Stimulated activated CD4-positive, alpha-beta T cell treated with anti-CD3 and anti-CD28 coated beads, Interleukin-2, amount 100 ng/mL, for 48 hours (primary cell): ENCODE data around the gene CAV1.
A peak's percentile ranks its signal among the peaks of the same experiment; 100 is the strongest.
"Not testable (repeated sequence)": the region's sequence is repeated elsewhere in the genome, so short reads cannot be mapped to it uniquely, and the experiment has no call there.

Source experiments
- DNase-seq, 2 donors: peaks; one replicate each; pipeline ENCODE4 v3.0.0-alpha.2; 2020

The CAV1 gene, protein sequence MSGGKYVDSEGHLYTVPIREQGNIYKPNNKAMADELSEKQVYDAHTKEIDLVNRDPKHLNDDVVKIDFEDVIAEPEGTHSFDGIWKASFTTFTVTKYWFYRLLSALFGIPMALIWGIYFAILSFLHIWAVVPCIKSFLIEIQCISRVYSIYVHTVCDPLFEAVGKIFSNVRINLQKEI

DNA sequence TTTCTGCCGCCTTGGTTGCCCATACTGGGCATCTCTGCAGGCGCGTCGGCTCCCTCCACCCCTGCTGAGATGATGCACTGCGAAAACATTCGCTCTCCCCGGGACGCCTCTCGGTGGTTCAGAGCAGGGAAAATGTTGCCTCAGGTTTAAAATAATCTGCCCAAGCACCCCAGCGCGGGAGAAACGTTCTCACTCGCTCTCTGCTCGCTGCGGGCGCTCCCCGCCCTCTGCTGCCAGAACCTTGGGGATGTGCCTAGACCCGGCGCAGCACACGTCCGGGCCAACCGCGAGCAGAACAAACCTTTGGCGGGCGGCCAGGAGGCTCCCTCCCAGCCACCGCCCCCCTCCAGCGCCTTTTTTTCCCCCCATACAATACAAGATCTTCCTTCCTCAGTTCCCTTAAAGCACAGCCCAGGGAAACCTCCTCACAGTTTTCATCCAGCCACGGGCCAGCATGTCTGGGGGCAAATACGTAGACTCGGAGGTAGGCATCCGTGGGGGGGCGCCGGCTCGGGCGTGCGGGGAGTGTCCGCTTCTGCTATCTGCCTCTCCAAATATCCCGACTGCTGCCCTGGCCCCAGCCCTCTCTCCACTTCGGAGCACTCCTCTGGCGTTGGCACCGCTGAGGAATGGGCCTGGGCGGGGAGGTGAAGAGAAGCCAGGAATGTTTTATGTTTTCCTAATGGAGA lies at the start of gene CAV1:
Gene CAV1 (plus strand): TSS at position 428 of the 689 bp plus-strand sequence. CDS start 27 bp downstream, at position 455.
- peak in 1 of 2 donors; percentile 18 for DNase-seq

DNA sequence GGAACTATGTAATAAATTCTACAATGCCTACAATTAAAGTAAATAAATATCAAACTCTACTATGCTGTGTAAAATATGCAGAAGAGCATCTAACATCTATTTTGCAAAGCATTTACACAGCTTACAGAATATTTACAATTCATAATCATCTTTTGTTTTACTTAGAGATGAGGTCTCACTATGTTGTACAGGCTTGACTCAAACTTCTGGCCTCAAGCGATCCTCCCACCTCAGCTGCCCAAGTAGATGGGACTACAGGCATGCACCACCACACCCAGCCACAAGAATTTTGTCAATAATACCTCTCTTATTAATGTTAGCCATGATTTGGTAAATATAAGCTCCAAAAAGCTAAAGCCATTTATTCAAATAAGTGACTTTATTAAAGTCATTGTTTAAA lies 47.2 kb upstream of the CAV1 start:
- DNase-seq: no peak

DNA sequence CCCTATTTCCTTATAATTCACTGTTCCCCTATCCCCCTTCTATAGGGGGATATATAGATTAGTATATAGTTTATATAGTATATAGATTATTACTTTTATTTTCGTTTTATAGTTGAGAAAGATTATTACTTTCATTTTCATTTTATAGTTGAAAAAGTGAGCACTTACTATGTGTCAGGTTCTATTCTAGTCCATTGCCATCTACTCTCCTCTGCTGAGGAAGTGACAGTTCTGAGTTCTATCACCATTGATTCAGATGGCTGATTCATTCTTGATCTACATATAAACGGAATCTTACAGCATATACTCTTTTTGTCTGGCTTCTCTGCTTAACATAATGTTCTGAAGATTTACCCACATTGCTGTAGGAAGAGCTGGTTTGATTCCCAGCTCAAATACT lies 46.0 kb upstream of the CAV1 start:
- DNase-seq: no peak

DNA sequence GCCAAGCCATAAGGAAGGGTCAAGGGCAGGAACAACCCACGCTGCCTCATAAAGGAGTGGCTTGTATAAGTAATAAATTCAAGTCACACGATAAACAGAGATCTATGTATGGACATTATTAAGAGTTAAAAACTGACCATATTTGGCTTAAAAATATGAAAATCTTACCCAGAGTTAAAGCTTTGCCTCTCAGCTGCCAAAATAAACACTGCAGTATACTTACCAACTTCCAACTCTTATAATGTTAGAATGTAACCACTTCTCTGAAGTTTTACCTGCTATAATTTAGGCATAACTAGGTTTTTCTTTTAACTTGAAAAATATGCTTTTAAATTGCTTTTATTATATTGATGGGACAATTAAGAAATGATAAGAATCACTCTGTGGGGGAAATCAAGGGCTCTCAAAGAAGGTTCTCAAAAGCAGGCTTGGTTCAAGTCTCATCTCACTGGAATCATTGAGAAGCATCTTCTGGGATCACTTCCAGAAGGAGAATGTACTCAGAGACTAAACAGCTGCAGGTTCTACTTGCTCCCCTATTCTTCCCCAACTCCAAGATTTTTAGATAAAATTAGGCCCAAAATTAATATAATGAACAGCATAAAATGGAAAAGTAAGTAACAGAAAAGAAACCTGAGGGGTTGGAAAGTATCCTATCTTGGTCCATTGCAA lies 41.4 kb upstream of the CAV1 start:
- no peak for DNase-seq

DNA sequence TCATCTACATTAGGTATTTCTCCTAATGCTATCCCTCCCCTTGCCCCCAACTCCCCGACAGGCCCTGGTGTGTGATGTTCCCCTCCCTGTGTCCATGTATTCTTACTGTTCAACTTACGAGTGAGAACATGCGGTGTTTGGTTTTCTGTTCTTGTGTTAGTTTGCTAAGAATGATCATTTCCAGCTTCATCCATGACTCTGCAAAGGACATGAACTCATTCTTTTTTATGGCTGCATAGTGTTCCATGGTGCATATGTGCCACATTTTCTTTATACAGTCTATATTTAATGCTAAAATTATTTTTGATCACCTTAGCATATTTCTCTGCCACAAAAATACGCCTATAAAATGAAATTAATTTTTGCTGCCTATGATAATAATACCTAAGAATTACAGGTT lies 40.4 kb upstream of the CAV1 start:
- DNase-seq: not testable (repeated sequence)

DNA sequence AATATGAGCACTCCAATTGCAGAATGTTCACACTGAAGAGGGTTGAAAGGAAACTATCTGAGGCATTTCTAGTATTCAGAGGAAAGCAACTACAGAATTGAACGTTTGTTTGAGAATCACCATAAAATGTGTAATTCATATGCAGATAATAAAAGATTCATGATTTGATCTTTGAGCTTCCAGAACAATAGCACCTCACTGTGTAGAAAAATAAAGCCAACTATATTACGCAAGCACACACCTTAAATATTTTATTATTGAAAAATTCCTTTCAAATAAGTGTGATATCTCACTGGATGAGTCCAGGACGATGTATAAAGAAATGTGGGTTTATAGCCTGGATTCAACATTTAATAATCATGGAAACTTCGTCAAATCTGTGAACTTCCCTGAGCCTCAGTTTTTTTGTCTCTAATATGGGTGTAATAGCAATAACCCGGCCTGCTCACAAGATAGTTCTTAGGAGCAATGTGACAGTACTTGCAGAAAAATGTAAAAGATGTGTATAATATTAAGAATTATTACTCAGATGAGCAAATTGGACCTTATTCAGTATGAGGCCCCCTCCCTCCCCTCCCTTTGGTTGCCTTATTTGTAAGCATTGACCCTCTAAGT lies 36.8 kb upstream of the CAV1 start:
- no peak for DNase-seq

DNA sequence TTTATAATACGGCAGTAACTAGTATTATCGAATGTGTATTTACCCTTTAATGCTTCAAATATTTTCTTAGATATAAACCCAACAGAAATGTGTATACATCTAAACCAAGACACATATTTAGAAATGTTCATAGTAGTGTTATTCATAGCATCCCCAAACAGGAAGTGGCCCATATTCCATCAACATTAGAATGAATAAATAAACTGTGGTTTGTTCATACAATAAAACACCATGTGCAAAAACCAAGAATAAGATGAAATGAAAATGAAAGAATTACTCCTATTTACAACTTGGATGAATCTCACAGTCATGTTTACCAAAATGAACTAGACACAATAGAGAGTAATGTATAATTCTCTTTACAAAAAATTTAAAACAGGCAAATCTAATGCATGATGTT lies 34.5 kb upstream of the CAV1 start:
- no peak for DNase-seq

DNA sequence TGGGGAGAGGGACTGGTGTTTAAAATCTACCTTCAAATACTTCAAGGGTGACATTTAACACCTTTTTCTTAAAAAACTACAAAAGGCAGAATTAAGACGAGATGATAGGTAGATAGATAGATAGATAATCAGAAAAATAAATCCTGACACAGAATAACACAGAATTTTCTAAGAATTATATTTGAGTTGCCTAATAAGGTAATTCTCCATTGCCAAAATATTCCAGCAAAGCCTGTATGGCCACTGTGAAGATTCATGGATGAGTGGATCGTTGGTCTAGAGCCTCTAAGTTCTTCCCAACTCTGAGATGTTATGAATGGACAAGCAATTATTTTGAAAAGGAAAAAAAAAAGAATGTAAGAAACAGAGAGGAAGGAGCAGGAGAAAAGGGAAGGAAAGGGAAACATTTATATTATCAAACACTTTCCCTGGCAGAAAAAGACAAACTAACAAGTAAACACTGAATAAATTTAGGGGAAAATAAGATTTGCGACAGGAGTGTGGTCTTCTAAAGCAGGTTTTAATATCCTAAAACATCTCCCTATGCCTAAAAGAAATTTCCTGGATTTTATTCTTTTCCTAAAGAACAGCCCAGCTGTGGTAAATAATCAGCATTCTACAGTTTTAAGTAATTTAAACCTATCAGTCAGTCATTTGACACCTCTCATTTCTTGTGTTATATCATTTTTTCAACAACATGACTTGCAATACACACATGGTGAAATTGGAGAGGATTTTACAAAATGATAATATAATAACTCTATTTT lies 32.8 kb upstream of the CAV1 start:
- DNase-seq: no peak

DNA sequence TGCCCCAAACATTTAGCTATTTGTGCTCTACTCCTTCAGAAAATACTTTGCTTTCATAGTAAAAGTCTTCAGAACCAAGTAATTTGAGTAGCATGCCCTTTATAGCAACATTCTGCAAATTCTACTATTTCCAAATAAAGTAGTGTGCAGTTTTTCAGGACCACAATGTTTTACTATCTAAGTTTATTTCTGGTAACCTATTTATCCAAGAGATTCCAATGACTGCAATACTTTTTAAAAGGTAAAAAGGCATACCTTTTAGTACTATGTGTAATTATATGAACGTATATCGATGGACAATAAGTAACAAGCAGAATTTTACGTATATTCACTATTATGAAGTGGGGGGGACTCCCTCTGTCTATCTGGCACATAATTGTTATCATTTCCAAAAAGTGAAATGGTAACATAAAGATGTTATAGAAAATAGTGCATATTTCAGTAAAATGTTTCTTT lies 32.2 kb upstream of the CAV1 start:
- DNase-seq: no peak

DNA sequence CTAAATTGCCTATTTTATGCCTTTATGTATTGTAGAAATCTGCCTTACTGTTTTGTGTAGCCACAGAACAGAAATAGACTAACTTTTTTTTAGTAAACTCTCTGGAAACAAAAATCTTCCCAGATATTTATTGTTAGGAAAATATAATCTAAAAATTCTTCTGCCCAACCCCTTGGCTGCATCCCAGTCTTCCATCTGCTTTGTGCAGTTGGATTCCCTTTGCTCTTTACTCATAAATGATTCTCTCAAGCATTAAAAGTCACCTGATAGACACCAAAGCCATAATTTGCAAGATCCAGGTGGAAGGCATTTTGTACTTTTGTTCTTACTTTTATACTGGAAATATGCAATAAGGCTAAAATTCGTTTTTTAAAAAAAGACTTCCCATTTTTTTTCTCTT lies 31.4 kb upstream of the CAV1 start:
- DNase-seq: no peak

DNA sequence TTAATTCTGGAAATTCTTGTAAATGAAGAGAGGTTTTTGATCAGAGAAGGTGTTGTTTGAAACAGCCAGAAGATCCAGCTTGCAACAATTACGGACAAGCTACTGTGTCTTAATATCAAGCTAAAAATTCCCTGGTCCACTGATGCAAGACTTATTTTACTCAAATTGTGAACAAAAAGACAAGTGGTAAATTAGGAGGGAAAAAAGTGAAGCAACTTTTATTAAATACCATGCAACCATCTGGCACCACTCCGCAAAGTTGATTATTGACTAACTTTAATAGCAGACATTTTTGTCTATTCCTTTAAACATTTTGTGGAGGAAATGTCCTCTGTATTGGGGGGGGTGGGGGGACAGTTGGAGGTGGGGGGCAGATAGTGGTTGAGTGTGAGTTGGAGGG lies 30.4 kb upstream of the CAV1 start:
- no peak for DNase-seq

DNA sequence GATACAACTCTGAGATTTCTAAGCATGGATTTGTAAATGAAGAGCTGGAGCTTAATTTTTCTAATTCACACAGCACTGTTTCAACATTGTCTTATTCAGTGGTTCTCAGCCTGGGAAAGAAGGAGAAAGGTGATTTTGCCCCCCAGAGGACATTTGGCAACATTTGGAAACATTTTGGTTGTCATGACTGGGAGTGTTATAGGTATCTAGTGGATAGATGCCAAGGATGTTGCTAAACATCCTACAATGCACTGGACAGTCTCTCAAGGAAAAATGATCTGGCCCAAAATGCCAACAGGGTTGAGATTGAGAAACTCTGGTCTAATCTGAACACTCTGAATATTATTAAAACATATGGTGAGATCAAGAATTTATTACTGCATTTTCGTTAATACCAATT lies 29.1 kb upstream of the CAV1 start:
- no peak for DNase-seq

DNA sequence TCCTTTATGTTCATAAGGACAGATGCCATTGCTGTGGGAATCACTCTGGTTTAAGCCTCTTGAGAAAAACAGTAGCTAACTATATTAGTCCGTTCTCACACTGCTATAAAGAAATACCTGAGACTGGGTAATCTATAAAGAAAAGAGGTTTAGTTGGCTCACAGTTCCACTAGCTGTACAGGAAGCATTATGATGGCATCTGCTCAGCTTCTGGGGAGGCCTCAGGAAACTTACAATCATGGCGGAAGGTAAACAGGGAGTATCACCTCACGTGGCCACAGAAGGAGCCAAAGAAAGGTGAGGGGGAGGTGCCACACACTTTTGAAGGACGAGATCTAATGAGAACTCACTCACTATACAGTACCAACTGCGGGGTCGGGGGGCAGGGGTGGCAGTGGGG lies 28.2 kb upstream of the CAV1 start:
- DNase-seq: no peak

DNA sequence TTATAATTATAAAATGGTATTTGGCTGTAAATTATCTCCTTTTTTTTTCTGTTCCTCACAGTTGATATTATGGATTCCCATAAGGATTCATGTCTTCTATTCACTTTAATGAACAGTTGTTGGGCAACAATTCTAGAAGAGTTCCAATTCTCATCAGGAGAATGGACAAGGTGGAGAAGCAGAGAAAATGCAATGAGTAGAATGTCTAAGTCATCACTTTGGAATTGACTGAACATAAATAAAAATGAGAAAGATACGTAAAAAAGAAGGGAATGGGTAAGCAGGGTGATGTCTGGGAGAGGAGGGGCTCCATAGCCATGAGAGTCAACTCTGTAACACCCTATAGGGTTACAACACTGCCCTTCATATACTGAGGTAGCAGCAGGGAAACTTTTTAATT lies 27.1 kb upstream of the CAV1 start:
- no peak for DNase-seq

DNA sequence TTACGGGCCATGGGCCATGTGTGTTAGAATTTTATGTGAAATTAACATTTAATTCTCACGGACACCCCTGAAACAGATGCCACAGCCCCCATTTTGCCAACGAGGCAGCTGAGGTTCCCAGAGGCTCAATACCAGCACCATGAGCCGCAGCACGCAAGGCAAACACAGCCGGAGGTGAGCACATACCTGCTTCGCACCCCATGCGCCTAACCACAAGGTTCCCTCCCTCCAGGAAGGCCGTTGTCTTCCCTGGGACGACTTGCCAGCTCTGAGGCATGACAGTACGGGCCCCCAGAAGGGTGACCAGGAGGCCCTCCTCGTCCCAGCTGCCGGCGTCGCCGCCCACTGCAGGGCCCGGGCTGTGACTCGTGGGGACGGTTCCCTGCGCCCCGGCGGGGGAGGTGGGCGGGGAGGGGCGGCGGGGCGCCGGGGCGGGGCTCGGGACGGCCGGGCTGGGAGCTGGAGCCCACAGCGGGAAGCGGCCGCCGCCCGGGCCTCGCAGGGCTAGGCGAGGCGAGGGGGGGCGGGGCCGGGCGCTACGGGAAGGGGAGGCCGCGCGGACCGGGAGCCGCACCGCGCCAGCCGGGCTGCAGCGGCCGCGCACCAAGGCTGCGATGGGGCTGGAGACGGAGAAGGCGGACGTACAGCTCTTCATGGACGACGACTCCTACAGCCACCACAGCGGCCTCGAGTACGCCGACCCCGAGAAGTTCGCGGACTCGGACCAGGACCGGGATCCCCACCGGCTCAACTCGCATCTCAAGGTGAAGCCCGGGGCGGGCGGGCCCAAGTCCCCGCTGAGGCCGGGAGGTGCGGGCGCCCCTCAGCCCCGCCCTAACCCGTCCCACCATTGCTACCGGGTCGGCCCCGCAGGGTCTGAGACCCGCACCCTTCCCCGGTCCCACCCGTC lies 25.4 kb upstream of the CAV1 start, which contains the start of gene CAV2:
Gene CAV2 (plus strand): TSS at position 571 of the 910 bp plus-strand sequence. CDS start 44 bp downstream, at position 615.
- no peak for DNase-seq

DNA sequence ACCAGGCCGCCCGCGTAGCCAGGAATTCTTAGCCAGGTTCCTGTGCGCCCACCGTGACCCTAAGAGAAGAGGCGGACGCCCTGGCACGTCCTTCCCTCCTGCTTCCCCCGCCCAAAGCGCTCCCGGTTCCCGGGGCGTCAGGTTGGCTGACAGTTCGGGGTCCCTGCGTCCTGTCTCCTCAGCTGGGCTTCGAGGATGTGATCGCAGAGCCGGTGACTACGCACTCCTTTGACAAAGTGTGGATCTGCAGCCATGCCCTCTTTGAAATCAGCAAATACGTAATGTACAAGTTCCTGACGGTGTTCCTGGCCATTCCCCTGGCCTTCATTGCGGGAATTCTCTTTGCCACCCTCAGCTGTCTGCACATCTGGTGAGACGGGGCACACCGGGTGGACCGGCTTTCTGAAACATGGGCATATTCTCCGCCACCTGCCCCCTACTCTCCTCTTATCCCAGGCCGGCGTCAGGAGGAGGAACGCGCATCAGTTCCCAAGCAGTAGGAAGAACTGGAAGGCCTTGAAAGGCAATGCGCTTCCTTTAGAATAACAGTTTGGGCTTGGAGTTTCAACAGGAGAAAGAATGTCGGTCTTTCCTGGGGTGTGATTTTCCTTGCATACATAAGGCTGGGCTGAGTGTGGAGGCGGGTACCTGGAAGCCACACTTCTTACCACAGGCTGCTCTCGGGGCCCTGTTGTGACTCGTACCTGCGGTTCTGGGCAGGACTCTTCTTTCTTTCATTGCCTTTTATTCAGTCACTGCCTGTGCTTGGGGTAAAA lies 24.6 kb upstream of the CAV1 start:
- DNase-seq: no peak

DNA sequence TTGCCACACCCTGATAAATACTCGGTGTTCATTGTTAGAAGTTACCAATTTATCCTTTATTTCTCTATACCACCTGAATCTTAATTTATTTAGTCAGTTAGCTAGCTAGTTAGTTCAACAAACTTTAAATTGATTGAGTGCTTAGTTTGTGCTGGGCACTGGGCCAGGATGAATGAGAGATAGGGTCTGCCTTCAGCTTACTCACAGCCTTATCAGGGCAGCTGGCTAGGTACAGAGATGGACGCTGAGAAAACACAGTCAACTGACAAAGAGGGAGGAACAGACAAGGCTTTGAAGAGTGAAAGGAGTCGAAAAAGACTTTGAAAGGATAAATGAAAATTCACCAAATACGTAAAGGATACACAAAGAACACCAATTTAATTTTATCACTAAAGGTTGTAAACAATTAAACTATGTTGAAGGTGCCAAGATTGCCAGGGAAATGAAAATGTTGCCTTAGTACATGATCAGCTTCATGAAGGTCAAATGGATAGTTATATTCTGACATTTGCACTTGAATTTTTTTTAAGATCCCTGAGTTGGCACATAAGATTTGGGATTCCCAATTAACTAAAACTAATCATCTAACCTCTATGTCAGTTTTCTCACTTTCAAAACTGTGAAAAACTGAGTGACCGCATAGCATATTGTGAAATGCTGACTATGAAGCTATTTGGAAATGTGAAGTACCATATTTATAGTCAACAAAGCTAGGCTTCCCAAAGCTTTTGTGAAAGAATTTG lies 23.2 kb upstream of the CAV1 start:
- no peak for DNase-seq

DNA sequence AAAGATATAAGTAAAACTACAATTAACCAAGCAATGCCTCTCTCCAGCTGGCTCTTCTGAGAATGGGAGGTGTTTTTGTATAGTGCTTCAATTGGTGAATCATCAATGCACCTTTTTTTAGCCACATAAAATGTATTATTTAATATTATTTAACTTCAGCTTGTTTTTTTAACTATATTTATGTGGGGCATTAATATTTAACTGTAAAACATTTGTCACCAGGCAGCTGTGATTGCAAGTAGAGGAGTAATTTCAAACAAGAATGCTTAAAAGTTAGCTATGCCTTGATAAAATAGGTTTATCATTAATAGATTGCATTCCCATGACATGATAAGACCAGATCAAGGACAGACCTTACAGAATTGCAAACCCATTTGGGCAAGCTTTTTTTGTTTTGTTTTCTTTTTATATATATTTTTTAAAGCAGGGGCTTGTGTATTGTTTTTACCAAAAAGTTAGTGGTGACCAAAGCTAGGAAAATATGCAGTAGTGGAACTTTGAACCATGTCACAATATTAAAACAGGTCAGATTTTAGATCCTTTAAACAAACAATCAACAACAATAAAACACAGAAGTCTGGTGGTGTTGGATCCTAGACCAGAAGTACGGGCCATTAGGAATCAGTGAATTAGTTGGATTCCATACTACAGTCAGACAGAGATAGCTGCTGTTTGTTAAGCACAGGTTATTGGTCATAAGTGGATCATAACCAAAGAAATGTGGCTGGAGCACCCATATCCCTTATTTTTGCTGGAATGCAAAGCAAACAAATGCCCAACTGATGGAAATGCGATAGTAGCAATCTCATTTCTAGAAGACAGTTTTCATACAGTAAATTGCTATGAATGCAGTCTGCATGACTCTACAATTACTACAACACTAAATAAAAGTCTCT lies 22.4 kb upstream of the CAV1 start:
- DNase-seq: no peak

DNA sequence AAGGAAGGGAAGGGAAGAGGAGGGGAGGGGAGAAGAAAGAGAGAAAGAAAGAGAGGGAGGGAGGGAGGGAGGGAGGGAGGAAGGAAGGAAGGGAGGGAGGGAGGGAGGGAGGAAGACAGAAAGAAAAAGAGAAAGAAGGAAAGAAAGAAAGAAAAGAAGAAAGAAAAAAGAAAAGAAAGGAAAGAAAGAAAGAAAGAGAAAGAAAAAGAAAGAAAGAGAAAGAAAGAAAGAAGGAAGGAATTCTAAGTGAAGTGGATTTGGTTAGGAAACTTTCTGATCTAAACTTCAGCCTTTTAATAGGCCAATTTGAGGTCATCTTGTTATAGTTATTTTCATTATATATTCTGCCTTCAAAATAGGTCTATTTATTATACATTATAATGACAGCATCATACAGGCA lies 21.0 kb upstream of the CAV1 start:
- DNase-seq: no peak
